HL-60 (cell line): Measurements from ENCODE around the gene TTC21A.

Experiments
- DNase-seq, 2 experiments: peaks; one replicate each; pipeline ENCODE4 v3.0.0-alpha.2; 2010 to 2020; ENCODE audit warnings: low read depth in 1 of 2, low spot score in 1 of 2
- H3K27ac ChIP-seq: fragments of 250-450 bp; sonication (Bioruptor Pico); replicated peaks from 2 replicates; pipeline ENCODE4 v1.5.1; 2020; ENCODE audit warnings: mild to moderate bottlenecking, moderate library complexity
- H3K27me3 ChIP-seq: fragments of 250-450 bp; sonication (Bioruptor Pico); 2 replicates; pipeline ENCODE4 v1.5.1; 2021; ENCODE audit warnings: mild to moderate bottlenecking, moderate library complexity; ENCODE audit not compliant: insufficient read depth, poor library complexity, severe bottlenecking
- H3K4me3 ChIP-seq: replicated peaks from 2 replicates; pipeline ENCODE4 v1.5.1; 2011; ENCODE audit warnings: mild to moderate bottlenecking, control low read depth, low read length; ENCODE audit not compliant: insufficient read depth
- GABPA ChIP-seq: IDR thresholded peaks from 2 replicates; pipeline ENCODE4 v1.6.1; 2012; ENCODE audit warnings: low read depth
- POLR2AphosphoS5 ChIP-seq: IDR thresholded peaks from 2 replicates; pipeline ENCODE4 v1.6.1; 2012; ENCODE audit warnings: low read depth
- SPI1 ChIP-seq: IDR thresholded peaks from 2 replicates; pipeline ENCODE4 v1.6.1; 2012; ENCODE audit warnings: low read depth, mild to moderate bottlenecking, borderline replicate concordance
- TF ChIP-seq, protein P1 (sequence below): IDR thresholded peaks from one replicate; pipeline ENCODE4 v1.5.1; 2011; ENCODE audit warnings: low read length, control low read depth, inconsistent platforms; ENCODE audit not compliant: insufficient read depth
- TF ChIP-seq, protein P2 (sequence below): IDR thresholded peaks from 2 replicates; pipeline ENCODE4 v1.6.1; 2012; ENCODE audit warnings: low read depth; ENCODE audit not compliant: insufficient replicate concordance

TTC21A gene

DNA sequence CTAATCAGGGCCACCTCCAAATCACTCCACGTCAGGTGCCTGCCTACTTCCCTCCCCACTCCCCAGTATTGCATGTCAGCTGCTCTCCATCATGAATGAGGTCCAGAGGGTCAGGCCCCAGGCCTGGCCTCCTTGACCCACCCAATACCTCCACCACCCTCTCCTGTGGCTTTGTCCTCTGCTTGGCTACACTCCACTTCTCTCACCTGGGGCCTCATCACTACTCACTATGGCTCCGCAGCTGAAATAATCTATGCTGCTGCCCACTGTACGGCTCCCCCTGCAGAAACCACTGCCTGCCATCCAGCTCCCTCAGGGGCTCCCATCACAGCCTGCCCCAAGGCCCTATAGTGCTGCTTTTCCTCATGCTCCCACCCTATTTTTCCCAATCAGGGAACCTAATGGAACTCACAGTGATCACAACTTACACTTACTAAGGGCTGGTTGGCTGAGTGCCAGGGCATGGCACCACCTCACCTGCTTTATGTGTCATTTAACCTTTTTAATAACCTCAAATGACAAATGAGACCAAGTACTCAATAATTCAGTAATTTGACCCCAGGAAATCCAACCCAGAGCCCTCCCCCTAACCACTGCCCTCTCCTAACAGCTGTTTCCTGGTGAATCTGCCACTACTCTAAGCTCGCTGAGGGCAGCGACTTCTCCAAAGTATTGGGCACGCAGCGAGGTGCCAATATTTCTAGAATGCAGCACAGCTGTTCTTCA, 2.4 kb upstream of the TTC21A start:
- no peaks in the 10 kb centered on the region for H3K27me3 ChIP-seq
- no peak for DNase-seq
- TF ChIP-seq SPI1 = no peak
- TF ChIP-seq GABPA = no peak
- TF ChIP-seq, protein P1, sequence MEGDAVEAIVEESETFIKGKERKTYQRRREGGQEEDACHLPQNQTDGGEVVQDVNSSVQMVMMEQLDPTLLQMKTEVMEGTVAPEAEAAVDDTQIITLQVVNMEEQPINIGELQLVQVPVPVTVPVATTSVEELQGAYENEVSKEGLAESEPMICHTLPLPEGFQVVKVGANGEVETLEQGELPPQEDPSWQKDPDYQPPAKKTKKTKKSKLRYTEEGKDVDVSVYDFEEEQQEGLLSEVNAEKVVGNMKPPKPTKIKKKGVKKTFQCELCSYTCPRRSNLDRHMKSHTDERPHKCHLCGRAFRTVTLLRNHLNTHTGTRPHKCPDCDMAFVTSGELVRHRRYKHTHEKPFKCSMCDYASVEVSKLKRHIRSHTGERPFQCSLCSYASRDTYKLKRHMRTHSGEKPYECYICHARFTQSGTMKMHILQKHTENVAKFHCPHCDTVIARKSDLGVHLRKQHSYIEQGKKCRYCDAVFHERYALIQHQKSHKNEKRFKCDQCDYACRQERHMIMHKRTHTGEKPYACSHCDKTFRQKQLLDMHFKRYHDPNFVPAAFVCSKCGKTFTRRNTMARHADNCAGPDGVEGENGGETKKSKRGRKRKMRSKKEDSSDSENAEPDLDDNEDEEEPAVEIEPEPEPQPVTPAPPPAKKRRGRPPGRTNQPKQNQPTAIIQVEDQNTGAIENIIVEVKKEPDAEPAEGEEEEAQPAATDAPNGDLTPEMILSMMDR = no peak
- TF ChIP-seq POLR2AphosphoS5 = no peak
- no peak overlapping the region for H3K4me3 ChIP-seq
- H3K27ac ChIP-seq = no peak overlapping the region

DNA sequence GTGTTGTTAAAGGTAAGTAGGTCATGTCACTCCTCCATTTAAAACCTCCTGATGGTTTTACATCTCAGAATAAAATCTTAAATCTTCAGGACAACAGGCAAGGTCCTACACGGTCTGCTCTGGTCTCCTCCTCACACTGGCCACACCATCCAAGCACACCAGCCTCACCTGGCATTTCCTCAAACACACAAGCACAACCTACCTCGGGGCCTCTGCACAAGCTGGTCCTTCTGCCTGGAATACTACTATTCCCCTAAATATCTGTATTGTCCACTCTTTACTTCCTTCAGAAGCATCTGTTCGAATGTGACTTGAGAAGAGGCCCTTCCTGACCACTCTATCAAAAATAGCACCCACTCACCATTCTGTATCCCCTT, 1.8 kb upstream of the TTC21A start:
- DNase-seq = no peak
- Histone ChIP-seq H3K27ac (no peak overlapping the region), H3K4me3 (no peak overlapping the region), H3K27me3 (no peaks in the 10 kb centered on the region)
- TF ChIP-seq, protein P2, sequence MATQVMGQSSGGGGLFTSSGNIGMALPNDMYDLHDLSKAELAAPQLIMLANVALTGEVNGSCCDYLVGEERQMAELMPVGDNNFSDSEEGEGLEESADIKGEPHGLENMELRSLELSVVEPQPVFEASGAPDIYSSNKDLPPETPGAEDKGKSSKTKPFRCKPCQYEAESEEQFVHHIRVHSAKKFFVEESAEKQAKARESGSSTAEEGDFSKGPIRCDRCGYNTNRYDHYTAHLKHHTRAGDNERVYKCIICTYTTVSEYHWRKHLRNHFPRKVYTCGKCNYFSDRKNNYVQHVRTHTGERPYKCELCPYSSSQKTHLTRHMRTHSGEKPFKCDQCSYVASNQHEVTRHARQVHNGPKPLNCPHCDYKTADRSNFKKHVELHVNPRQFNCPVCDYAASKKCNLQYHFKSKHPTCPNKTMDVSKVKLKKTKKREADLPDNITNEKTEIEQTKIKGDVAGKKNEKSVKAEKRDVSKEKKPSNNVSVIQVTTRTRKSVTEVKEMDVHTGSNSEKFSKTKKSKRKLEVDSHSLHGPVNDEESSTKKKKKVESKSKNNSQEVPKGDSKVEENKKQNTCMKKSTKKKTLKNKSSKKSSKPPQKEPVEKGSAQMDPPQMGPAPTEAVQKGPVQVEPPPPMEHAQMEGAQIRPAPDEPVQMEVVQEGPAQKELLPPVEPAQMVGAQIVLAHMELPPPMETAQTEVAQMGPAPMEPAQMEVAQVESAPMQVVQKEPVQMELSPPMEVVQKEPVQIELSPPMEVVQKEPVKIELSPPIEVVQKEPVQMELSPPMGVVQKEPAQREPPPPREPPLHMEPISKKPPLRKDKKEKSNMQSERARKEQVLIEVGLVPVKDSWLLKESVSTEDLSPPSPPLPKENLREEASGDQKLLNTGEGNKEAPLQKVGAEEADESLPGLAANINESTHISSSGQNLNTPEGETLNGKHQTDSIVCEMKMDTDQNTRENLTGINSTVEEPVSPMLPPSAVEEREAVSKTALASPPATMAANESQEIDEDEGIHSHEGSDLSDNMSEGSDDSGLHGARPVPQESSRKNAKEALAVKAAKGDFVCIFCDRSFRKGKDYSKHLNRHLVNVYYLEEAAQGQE = no peak
- TF ChIP-seq, protein P1 = no peak
- TF ChIP-seq GABPA = no peak
- no peak for TF ChIP-seq POLR2AphosphoS5
- TF ChIP-seq SPI1 = no peak

- no peak for DNase-seq
- peak overlapping the region; percentile 85 for H3K4me3 ChIP-seq
- no peaks in the 10 kb centered on the region for H3K27me3 ChIP-seq
- H3K27ac ChIP-seq = peak overlapping the region; percentile 70
- TF ChIP-seq, protein P1 = no peak
- TF ChIP-seq SPI1 (no peak), POLR2AphosphoS5 (no peak), GABPA (no peak)
These were observed 1.1 kb upstream of the TTC21A start for GRCh38 chr3:39106281-39106811.

- Histone ChIP-seq H3K27me3 (no peaks in the 10 kb centered on the region), H3K4me3 (peak overlapping the region; percentile 85), H3K27ac (peak overlapping the region; percentile 70)
- peak in 1 of 2 experiments; percentile 15 for DNase-seq
- TF ChIP-seq, protein P2 = peak; percentile 10
- TF ChIP-seq GABPA = no peak
- no peak for TF ChIP-seq POLR2AphosphoS5
These were observed 561 bp upstream of the TTC21A start for GRCh38 chr3:39106851-39107387.
